HG03565 (cell line): ENCODE data around the gene DLEC1.
A peak's percentile ranks its signal among the peaks of the same experiment; 100 is the strongest.
"Not testable (repeated sequence)": the region's sequence is repeated elsewhere in the genome, so short reads cannot be mapped to it uniquely, and the experiment has no call there.

Experiments
- ATAC-seq: cut with Tn5 transposase; IDR thresholded peaks from one replicate; pipeline ENCODE4 v1.9.1; 2021; ENCODE audit warnings: mild to moderate bottlenecking, moderate library complexity; ENCODE audit not compliant: unreplicated experiment

Gene DLEC1

DNA sequence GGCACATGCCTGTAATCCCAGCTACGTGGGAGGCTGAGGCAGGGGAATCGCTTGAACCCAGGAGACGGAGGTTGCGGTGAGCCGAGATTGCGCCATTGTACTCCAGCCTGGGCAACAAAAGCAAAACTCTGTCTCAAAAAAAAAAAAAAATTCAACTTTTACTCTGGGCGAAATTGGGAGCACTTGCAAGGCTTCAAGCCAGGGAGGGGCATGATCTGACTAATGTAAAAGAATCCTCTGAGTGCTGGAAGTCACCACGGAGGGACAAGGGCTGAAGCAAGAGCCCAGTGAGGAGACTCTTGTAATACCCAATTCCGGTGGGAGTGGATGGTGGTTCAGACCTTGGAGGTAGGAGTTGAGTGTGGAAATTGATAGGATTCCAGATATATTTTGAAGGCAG, 4.7 kb upstream of the DLEC1 start:
- ATAC-seq, result not testable (repeated sequence)

DNA sequence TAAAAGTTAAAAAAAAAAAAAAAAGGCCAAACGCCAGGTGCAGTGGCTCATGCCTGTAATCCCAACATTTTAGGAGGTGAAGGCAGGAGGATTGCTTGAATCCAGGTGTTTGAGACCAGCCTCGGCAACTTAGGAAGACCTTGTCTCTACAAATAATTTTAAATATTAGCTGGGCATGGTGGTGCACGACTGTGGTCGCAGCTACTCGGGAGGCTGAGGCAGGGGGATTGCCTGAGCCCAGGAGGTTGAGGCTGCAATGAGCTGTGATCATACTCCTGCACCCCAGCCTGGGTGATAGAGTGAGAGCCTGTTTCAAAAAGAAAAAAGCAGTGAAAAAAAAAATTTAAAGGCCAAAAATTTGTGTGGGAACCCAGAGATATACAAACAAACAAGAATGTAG, 2.7 kb upstream of the DLEC1 start:
- ATAC-seq, result no peak

DNA sequence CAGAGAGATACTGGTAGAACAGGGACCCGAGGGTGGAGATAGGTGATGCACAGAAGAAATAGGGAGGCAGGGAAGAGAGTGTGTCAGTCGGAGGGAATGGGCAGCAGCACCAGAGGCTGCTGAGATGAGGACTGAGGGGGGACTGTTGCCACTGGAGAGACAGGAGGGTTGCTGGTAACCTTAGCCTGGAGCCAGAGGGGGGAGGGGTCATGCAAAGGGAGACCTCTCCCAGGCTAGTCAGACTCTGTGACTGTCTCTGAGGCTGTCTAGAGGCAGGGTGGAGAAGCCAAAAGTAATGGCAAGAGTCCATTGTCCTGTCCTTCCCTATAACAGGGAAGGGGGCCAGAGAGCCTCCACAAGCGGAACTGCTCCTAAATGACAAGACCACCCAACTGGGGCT, 2.1 kb upstream of the DLEC1 start:
- no peak for ATAC-seq

DNA sequence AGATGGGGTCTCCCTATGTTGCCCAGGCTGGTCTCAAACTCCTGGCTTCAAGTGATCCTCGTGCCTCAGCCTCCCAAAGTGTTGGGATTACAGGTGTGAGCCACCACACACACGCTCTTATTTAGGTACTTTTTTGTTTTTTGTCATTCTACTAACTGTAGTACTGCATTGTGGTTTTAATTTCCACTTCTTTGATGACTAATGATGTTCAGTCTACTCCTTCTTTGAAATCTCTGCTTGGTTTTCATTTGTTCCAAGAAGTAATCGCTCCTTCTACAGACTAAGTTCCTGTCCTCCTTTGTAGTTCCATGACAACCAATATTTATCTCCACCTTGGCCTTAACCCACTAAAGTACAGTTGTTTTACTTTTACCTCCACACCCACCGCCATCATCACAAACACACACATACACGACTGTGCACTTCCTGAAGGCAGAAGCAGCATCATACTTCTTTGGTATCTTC, 529 bp upstream of the DLEC1 start:
- no peak for ATAC-seq

DNA sequence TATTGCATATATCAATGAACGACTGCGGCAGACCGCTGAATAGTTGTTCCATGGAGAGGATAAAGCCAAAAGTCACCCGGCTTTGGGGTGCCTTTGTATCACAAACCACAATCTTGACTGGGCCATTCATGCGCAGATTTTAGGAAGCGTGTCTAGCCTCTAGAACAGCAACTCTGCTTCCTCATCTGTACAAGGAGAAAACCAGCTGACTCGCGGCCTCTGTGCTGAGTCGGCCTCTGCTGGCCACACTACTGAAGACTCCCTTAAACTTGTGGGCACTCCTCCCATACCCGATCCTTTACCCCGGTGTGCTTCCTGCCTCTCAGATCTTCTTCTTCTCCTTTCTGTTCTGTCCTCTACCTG, 872 bp downstream of the DLEC1 start:
- ATAC-seq, result peak; percentile 40

DNA sequence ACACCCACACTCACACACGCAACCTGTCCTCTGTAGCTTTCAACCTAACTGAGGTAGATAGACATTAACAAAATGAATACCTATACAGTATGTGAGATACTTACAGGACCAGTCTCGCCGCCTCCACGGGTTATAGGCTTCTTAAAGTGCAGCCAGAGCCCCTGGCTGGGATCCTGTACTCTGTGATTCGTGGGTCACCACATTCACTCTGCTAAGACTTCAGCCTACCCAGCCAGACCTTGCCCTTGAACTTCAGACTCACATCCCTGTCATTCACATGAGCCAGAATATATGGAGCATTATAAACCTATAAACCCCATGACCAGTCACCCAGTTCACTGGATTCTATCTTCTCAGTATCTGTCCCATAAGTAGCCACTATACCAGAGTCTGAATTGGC, 1.4 kb downstream of the DLEC1 start:
- ATAC-seq, result no peak

DNA sequence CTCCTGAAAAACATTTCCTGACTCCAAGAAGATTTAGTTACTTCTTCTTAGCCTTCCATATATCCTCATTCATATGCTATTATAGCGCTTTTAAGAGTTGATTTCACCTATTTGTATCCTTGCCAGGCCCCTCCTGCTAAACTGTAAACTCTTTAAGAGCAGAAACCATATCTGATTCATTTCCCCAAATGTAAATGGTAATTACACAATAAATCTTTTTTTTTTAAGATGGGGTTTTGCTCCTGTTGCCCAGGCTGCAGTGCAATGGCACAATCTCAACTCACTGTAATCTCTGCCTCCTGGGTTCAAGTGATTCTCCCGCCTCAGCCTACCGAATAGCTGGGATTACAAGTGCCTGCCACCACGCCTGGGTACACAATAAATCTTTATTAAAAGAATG, 4.5 kb downstream of the DLEC1 start:
- no peak for ATAC-seq

DNA sequence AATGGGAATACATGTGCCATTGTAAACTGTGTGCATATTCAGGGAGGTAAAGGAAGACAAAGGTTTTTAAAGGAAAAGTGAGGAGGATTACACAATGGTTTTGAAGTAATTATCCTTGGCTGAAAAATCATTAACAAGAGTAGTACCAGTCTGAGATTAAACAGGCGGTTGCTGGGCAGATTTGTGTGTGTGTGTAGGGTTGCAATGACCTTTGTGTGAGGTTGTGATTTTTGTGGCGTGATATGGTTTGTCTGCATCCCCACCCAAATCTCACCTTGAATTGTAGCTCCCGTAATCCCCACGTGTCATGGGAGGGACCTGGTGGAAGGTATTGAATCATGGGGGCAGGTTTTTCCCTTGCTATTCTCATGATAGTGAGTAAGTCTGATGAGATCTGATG, 7.0 kb downstream of the DLEC1 start:
- no peak for ATAC-seq

DNA sequence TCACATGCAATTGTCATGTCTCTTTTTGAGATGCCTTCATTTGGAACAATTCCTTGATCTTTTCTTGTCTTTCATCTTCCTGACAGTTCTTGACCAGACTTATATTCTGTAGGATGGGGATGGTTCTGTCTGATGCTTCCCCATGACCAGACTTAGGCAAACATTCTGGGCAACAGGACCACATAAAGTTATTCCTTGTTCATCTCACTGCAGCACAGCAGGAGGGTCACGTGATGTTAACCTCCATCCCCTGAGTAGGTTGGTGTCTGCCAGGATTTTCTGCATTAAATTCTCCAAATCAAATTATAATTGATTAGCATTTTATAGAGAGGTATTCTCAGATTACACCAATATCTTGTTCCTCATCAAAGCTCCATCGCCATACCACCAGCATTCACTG, 7.8 kb downstream of the DLEC1 start:
- no peak for ATAC-seq

DNA sequence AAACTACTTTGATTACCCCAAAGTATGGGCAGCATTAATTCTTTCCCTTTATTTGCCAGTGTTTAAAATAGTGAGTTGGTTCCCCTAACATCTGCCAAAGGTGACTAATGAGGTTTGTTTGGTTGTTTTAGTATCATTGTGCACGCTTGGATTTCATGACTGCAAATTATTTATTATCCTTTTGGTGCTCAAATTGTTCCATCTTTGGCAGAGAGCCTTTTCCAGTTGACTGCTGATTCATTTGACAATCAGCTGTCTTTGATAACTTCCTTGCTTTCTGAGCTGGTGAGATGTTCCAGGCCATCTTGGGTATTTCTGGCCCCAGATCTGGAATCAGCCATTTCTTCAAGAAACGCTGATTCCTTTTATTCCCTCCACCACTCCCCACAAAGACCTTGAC, 8.9 kb downstream of the DLEC1 start:
- no peak for ATAC-seq

DNA sequence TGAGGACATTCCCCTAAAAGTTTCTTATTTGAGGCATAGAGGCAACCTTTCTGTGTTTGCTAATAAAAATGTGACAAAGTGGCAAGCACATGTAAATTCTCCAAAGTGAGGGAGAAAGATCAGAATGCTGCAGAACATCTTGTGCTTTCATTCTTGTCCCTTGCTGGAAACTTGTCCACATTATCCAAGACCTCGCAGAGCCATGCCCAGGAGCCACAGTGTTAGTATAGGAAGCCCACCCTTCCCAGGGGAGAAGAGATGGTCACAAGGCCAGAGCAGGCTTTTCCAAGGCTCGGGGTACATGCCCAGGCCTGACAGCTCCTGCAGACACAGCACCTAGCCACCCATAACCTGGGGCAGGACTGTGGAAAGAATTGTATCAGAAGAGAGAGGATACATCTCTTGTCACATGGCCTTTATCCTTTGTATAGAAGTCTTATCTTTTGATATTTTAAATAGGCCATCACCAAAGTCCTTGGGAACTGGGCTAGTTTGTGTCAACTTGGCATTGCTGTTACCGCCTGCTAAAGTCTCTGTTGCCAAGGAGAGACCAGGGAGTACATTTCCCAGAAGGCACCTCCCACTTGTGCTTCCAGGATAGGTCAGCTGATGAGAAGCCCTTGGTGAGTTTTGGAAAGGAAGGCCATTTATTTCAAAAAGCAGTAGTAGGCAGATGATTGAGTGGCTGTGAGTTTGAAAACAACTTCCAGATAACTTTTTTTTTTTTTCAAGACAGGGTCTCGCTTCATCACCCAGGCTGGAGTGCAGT, 10.5 kb downstream of the DLEC1 start:
- ATAC-seq, result no peak

DNA sequence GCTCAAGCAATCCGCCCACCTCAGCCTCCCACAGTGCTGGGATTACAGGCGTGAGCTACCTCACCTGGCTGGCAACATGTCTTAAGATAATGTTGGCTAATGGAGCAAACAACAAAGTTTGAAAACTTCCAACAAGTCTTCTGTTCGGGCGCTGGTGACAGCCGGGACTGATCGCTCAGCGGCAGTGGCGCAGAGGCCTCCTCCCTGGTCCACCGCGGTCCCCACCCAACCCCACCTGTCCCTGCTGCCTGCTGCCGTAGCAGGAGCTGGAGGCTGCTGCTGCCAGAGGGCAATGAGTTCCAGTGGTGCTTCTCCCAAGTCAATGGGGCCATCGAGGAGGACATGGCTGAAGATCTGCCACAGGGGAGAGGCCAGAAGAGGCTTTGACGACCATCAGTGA, 12.1 kb downstream of the DLEC1 start:
- no peak for ATAC-seq

DNA sequence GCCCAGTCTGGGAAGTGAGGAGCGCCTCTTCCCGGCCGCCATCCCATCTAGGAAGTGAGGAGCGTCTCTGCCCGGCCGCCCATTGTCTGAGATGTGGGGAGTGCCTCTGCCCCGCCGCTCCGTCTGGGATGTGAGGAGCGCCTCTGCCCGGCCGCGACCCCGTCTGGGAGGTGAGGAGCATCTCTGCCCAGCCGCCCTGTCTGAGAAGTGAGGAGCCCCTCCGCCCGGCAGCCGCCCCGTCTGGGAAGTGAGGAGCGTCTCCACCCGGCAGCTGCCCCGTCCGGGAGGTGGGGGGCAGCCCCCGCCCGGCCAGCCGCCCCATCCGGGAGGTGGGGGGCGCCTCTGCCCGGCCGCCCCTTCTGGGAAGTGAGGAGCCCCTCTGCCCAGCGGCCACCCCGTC, 14.3 kb downstream of the DLEC1 start:
- not testable (repeated sequence) for ATAC-seq

DNA sequence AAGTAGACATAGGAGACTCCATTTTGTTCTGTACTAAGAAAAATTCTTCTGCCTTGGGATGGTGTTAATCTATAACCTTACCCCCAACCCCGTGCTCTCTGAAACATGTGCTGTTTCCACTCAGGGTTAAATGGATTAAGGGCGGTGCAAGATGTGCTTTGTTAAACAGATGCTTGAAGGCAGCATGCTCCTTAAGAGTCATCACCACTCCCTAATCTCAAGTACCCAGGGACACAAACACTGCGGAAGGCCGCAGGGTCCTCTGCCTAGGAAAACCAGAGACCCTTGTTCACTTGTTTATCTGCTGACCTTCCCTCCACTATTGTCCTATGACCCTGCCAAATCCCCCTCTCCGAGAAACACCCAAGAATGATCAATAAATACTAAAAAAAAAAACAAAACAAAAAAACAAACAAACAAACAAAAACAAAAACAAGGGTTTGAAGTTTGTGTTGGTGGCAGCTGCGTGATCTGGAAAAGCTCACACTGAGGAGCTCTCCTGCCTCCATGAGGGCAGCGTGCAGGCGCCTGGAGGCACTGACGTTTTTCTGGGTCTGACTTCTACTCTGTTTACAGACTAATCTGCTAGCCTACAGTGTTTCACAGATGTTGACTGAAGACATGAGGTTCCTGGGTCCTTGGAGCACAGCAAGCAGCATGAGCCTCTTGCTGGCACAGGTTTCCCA, 14.9 kb downstream of the DLEC1 start:
- not testable (repeated sequence) for ATAC-seq

DNA sequence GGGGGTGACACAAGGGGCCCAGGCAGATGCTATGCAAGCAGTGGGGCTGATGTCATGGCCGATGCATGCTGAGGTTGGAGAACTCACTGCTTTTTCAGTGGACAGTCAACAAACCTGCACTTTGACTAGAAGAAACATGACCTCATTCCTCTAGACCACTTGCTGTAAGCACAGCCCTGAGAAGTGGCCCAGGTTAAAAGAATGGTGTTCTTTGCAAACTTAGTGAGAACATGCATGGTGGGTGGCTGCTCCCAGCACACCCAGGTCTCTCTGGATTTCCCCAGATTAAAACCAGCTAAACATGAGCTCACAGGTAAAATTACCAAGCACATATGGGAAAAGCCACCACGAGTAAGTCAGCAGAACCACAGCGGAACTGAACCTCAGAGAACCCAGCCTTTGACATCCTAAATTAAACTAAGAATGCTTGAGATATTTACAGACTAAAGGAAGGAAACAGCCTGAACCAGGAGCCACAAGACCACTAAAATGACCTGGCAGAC, 15.5 kb downstream of the DLEC1 start:
- ATAC-seq, result no peak

DNA sequence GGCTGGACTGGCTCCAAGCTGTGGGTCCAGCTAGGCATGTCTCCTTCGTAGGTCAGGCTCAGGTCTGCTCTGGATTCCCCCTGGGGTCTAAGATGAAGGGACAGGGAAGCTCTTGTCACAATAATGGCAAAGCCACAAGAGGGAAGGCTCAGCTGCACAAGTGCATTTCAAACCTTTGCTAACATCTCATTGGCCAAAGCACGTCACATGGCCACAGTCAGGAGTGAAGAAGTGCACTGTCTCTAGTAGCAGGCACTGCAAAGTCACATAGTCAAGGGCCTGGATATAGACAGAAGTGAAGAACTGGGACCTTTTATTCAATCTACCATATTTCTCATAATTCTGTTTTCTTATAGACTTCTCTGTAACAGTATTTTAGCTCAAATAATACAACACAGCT, 20.1 kb downstream of the DLEC1 start:
- ATAC-seq, result no peak

DNA sequence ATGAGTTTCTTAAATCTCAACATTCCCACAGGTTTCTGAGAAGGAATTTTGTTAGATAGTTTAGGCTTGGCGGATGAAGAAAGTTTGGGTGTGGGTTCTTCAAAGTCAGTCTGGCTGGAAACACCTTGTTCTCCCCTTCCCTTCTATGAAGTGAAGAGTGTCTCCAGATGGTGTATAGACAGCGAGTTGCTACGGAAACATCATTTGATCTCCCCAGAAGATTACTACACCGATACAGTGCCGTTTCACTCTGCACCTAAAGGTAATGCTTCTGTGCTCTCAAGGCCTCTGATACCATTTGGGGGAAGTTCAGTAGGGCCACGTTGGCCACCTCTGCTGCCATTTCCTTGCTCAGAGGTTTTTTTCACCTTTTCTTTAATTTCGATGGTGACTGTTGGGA, 20.6 kb downstream of the DLEC1 start:
- ATAC-seq, result no peak

DNA sequence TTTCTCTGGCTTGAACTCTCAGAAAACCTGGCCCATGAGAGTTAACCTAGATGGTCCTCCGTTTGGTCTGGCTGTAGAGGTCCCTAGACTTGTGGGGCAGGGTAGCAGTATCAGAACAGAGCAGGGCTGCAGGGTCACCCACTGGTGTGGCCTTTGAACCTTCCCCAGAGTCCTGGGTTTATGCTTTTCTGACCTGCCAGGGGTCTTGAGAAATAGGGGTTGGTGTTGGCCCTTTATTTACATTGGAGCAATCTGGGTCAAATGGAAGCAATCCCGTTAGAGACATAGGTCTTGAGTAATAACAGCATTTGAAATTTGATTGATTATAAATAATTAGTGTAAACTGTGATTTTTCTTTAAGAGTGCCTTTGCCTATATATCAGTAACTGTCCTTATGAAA, 23.8 kb downstream of the DLEC1 start:
- no peak for ATAC-seq

DNA sequence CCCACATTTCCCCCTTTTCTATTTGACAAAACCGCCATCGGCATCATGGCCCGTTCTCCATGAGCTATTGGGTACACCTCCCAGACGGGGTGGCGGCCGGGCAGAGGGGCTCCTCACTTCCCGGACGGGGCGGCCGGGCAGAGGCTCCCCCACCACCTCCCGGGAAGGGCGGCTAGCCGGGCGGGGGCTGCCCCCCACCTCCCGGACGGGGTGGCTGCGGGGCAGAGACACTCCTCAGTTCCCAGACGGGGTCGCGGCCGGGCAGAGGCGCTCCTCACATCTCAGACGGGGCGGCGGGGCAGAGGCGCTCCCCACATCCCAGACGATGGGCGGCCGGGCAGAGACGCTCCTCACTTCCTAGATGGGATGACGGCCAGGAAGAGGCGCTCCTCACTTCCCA, 25.4 kb downstream of the DLEC1 start:
- ATAC-seq, result not testable (repeated sequence)

DNA sequence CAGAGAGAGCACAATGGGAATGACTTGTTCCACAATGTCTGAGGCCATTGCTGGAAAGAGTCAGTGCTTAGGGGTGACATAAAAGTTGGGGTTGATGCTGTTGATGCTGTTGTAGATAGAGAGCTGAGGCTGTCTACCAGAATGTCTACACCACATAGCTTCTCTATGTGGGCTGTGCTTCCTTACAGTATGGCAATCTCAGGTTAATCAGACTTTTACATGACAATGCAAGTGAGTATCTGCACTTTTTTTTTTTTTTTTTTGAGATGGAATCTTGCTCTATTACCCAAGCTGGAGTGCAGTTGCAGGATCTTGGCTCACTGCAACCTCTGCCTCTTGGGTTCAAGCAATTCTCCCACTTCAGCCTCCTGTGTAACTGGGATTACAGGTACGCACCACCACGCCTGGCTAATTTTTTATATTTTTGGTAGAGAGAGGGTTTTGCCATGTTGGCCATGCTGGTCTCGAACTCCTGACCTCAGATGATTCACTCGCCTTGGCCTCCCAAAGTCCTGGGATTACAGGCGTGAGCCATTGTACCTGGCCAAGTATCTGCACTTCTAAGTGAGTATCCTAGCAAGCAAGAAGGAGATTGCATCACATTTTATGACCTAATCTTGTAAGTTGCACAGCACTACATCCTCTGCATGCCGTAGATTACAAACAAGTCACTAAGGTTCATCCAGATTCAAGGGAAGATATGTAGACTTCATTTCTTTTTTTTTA, 28.7 kb downstream of the DLEC1 start:
- ATAC-seq, result no peak

DNA sequence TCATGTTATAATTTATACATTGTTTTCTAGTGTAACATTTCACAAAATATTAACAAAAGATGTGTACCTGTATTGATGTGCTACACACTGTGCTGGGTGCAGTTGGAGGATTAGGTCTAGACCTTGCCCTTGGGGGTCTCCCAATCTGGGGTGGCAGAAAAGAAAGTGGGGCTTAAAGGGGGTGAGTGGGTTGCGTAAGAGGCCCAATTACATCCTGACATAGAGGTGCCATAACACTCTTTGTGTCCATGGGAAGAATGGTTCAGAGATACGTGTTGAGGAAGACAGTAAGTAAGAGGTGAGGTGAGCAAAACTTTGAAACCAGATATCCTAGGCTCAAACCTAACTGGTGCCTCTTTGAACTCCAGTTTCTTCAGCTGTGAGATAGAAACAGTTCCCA, 31.0 kb downstream of the DLEC1 start:
- no peak for ATAC-seq

DNA sequence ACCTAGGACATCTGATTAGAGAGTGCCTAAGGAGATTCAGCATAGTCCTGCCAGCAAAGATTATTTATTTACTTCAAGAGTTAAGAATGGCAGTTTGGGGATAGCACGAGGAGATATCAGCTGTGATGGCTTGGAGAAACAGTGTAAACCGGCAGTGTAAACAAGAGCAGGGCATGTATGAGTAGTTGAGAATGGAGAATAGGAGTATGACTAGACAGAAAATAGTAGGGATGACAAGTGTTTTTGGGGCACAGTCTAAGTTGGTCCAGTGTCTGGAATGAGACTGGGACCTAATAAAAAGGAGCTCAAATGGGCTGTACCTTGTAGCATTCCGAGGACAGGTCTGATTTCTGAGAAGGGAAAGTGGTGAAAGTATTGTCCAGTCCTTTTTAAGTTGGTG, 38.1 kb downstream of the DLEC1 start:
- not testable (repeated sequence) for ATAC-seq
